ENCODE measurements around the gene CPLX1.
"Not testable (repeated sequence)": the region's sequence is repeated elsewhere in the genome, so short reads cannot be mapped to it uniquely, and the experiment has no call there.

GRCh38 chr4:774419-775092 is 51.4 kb downstream of the CPLX1 start:
- not testable (repeated sequence) for TF ChIP-seq POLR2AphosphoS5, CTCF, POLR2A, EP300 (IDR thresholded peaks at IDR 0.05)

Data from gastroesophageal sphincter (tissue), 3 donors.